Activated CD4-positive, alpha-beta T cell treated with anti-CD3 and anti-CD28 coated beads, Interleukin-10, Interleukin-2, amounts not matched to agents 100 ng/mL and 50 ng/mL, durations not matched to agents 16 hours and 8 hours (primary cell): Measurements from ENCODE around the gene INSIG1.

Experiments
- DNase-seq: peaks from one replicate; pipeline ENCODE4 v3.0.0-alpha.2; 2020

Gene INSIG1

DNA sequence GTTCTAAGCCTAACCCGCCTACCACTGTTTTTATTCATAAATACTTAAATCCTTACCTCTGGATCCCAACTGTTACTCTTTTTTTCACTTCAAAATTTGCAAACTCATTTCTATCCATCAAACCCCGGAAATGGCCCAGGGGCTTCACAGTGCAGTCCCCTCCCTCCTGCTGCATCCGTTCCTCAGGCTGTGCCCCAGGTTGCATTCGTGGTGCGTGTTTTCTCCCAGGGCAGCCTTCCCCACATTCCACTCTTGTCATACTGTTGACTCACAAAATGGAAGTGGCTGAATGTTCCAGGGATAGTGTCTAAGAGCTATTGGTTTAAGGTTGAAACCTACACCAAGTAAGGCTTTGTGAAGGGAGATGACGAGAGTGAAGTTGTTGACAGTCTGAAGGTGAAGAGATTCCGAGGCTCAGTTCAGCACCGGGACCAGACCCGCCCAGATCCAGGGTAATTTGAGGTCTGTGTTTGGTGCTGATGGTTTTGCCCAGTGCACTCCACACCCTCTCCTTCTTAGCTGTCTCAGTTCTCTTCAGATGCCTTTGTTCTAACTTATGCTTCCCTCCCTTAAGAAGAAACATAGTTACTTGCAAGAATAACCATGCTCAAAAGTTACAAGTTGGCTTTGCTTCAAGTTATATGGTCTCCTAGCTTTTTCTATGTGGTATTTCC, 7.7 kb downstream of the INSIG1 start:
- no peak for DNase-seq

DNA sequence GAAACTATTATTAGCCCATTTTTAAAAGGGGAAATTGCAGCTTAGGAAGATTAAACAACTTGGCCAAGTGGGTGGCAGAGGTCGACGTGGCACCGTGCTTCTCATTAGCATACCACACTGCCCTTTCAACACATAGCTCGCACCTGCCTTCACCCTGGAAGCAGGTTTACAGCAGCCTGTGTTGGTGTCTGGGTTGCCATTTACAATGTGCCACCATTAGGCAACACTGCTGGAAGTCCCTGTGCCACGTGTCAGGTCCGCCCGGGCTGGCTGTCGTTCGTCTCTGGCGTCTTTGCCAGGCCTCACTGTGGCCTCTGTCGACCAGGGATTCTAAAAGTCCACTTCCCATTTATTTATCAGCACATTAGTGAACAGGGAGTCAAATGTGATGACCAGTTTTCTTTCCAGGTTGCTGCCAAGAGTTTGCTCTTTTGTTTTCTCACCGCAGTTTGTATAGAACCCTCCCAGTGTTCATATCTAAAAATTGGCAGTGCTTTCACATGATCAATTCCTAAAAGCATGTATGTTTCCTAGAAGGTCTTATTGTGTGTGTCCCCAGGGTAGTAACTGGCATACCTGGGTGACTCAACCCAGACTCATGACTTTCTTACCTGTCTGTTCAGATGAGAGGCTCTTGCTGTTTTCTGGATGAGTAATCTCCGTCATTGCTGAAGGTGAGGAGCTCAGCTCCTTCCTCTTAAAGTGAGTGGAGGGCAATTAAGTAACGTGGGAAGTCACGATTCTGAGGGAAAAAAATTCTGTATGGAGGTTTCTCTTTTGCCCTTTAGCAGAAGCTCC, 9.2 kb downstream of the INSIG1 start:
- no peak for DNase-seq

DNA sequence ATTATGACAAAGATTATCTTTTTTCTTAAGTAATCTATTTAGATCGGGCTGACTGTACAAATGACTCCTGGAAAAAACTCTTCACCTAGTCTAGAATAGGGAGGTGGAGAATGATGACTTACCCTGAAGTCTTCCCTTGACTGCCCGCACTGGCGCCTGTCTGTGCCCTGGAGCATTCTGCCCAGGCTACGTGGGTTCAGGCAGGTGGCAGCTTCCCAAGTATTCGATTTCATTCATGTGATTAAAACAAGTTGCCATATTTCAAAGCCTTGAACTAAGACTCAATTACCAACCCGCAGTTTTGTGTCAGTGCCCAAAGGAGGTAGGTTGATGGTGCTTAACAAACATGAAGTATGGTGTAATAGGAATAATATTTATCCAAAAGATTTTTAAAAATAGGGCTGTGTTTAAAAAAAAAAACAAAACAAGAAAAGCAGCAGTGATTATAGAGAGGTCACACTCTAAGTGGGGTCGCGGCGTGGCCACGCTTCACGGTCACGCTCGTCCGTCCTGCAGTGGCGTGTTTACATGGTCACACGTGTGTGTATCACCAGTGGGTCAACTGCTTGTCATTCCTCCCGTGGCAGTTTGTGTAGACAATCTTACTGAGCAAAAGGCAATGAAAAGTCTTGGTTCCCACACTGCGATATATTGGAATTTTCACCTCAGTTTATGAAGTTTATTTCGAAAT, 10.8 kb downstream of the INSIG1 start:
- DNase-seq: no peak

DNA sequence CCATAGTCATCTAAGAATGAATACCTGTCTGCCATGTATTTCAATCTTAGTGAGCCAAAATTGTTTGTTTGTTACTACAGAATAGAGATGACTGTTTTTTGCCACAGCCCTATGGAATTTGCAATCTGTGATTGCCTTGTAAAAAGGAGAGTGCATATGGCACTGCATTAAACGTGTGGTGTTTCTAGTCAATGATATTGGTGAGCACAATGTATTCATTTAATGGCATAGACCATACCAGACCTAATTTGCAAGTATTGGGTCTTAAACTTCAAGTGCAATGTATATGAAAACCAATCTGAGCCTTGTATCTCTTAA, 11.3 kb downstream of the INSIG1 start:
- DNase-seq: no peak

DNA sequence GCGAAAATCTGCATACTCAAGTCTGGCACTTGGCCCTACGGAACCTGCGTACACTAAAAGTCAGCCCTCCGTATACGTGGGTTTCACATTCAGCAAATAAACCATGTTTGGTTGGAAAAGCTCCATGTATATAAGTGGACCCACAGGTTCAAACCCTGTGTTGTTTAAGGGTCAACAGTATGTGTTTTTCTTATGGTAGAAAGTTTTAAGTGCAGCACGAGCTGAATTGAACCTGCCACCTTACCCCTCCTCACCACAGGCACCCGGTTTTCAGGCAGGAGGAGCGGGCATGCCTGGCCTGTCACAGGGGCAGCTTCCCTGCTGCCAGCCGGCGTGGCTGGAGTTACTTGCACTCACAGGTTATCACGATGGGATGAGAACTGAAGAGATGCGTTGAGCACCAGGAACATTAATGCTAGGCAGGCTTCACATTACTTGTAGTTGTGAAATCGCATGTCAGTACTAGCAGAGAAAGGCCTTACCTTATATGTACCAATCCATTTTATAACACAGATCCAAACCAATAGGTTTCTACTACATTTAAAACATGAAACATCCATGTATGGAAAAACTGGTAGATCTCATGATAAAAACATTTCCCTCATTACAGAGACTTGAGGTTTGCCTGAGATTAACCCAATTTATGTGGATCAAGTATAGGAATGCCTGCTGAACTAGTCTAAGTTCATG, 12.9 kb downstream of the INSIG1 start:
- peak; percentile 40 for DNase-seq

DNA sequence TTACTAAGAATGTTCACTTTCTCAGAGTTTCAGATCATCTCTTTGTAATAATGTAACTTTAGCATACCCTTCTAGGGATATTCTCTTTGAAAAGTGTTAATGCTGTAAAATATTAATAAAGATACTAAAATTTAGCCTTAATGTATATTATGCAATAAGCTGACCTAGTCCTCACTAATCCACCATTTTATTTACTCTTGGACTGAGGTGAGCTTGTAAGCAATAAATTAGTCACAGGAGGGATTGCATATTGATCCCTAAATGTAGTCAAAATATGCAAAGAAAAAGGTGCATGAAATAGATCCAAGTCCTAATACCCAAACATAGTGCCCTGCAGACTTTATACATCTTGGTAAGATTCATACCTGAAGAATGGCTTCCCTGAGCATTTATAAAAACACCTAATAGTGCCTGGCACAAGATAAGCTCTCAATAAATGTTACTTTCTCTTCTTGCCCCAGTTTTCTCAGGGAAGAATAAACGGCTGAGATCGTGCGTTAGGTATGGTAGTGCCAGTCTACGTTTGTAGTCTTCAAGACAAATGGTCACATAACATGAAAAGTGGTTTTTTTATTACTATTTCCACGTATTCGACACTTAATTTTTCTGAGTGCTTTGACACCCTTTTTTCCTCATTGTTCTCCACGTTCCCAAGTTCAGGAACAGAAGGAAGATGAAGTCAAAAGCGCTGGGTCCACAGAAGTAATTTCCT, 14.3 kb downstream of the INSIG1 start:
- DNase-seq: no peak

DNA sequence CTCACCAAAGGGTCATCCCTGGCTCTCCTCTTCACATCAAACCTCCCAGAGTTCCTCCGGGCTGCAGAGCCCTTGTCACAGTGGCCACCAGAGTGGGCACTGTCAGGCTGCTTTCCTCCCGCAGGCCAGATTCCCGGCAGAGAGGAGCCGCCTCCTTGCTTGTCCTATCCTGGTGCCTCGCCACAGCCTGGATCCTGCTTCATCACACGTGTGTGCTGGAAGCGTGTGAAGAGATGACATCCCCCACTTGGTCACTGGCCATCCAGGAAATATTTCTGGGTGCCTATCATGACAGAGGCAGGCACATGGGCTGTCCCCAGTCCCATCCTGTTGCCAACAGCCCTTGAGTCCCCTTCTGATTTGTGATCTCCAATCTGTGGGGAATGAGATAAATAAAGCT, 15.0 kb downstream of the INSIG1 start:
- no peak for DNase-seq

DNA sequence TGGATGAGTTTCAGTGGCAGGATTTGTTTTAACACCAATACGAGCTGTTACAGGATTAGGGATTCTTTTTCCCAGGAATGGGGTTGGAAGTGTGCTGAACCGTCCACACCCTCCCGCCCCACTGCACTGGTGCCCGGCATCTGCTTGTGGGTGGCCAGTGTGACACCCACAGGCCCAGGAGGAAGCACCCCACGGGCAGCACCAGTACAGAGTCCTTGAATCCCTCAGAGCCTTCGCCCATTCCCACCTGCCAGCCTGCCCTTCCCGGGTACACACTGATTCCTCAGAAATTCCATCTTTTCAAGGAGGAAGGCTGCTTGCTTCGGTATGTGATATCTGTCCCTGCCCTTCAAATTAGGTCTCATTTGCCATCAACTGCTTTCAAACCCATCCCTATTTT, 15.4 kb downstream of the INSIG1 start:
- DNase-seq: no peak

DNA sequence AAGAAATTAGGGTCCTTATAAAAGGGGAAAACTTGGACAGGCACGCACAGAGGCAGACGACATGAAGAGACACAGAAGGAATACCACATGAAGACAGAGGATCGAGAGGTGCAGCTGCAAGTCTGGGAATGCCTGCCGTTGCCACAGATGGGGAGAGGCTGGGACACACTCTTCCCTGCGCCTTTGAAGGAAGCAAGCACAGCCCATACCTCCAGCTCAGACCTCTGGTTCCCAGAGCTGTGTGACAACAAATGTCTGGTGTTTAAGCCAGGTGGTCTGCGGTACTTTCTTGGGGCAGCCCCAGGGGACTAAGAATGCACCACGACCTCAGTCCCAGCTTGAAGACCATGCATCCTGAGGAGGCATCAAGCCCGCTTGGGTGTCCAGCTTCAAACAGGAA, 18.3 kb downstream of the INSIG1 start:
- no peak for DNase-seq

DNA sequence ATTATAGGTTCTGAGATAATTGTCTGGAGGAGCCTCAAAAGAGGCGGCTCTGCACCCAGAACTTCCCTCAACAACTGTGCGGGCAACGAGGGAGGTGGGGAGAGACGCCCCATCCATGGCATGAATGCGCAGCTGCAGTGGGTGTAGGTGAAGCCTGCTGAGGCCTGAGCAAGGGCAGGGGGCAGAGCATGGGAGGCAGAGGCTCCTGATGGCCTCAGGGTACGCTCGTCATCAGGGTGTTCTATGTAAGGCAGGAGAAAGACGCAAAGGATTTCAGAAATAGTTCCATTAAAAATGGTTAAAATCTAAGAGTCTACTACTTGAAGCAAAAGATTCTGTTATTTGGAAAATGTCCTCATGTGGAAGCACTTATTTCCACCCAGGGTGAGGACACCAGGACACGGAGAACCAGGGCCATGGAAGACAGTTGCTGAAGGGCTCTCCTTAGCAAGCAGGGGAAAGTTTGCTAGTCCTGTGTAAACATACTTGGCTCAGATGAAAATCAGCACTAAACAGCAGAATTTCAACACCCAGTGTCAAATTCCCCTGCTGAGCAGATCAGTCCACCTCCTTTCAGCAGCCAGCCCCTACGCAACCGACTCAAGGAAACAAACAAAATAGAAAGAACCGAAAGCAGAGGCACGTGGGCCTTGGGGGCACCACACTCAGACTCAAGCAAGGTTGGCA, 18.9 kb downstream of the INSIG1 start:
- no peak for DNase-seq

DNA sequence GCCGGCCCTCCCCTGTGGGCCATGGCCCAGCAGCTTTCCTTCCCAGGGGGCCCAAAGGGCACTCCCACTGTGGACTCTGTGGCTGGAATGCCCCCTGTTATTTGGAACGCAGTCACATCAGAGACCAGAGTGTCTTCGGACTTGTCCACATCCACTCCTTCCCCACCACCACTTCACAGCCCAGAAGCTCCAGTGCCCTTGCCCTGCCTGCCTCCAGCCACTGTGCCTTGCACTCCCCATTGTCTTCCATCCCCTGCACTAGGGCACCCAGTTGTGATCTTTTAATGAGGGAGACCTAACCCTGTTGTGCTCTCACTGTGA, 19.4 kb downstream of the INSIG1 start:
- DNase-seq: no peak

DNA sequence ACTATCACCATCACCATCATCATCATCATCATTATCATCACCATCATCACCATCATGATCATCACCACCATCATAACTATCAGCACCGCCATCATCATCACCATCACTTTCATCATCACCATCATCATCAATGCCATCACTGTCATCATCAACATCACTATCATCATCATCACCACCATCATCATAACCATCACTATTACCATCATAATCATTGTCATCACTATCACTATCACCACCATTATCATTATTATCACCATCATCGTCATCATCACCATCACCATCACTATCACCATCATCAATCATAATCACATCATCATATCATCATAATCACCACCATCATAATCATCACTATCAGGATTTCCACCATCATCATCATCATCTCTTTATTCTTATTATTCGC, 20.6 kb downstream of the INSIG1 start:
- DNase-seq: no peak

DNA sequence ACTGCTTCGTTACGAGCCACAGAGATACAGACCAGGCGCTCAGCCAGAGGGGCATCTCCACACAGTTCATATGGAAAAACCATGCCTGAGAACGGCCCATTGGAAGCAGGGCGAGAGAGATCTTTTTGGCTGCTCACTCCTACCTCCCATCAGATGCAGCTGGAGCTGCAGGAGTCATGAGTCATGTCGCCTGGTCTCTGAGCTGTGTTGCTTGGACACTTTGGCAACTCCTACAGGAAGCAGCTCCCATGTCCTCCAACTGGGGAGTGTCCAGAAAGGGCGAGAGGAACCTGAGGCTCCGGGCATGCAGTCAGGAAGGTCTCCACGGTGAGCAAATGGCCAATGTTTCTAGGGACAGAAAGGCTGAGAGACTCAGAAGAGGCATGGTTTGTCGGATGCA, 24.9 kb downstream of the INSIG1 start:
- no peak for DNase-seq

DNA sequence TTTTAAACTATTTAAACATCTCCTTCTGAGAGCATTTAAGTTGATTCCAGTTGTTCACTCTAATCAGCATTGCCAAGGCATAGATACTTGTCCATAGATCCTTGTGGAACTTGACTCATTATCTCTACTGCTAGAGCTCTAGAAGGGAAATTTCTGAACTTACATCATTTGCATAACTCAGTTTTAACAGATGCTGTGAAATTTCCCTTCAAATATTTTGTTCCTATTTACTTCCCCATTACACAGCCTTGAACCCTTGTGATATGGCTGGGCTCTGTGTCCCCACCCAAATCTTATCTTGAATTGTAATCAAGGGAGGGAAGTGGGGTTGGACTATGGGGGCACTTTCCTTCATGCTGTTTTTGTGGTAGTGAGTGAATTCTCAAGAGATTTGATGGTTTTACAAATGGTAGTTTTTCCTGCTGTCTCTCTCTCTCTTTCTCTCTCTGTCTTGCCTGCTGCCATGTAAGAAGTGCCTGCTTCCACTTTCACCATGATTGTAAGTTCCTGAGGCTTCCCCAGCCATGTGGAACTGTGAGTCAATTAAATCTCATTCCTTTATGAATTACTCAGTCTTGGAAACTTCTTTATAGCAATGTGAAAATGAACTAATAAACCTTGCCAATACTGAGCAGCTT, 25.4 kb downstream of the INSIG1 start:
- DNase-seq: no peak

DNA sequence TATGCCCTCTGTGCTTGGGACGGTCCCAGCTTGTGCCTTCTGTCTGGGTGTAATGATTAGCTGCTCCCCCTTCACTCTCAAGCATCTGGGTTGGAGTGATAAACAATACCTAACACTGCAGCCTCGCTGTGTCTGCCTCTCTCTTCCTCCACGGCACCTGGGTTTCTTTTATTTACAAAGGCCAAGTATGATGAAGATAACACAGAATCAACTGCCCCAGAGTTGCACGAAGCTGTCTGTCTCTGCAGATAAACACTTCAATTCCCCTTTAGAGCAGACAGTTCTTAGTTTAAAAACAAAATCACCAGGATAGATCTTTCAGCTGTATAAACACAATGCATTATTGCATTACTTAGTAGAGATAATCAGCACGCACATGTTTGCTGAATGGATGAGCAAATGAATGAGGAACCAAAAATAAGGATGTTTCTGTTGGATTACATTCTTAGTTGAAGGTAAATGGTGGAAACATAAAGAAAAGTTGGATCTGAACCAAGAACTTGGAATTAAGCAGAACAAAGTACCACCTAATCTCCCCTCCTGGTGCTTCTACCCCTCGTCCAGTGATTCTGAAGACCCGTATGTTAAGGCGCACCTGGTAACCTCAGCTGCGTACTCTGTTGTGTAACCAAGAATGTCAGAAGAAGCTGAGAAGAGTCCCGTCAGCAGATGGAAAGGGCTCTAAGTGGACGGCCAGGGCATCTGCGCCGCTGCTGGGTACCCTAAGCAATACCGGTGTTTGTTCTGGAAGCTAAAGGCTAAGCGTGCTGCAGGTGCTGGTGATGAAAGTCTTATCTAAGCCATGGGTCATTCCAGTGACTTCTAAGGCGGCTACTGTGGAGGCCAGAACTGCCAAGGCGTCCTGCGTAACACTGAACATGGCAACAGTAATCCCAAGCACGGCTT, 26.6 kb downstream of the INSIG1 start:
- DNase-seq: no peak

DNA sequence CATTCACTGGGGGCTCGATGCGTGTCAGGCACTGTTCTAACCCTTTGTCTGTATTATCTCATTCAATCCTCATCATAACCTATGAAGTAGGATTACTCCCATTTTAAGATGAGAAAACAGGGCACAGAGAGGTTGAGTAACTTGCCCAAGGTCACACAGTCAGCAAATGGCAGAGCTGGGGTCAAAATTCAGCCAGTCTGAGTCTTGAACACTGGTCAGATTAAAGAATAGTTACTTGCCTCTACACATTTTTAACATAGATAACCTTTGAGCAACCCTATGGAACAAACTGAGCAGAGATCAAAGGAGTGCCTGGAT, 27.2 kb downstream of the INSIG1 start:
- DNase-seq: no peak

DNA sequence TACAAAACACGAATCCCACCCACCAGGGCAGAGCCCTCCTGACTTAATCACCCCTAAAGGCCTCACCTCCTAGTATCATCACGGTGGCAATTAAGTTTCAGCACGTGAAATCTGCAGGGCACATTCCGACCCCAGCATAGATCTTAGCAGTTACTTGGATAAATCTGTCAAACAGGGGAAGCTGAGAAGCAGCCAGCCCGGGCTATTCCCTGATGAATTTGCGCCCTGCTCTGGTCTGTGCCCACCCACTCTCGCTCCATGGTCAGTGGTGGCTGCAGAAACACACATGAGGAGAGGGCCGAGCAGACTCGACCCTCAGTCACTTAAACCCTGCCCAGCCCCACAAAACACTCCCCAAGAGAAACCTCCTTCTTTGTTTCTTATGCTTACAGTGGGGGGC, 28.7 kb downstream of the INSIG1 start:
- DNase-seq: no peak

DNA sequence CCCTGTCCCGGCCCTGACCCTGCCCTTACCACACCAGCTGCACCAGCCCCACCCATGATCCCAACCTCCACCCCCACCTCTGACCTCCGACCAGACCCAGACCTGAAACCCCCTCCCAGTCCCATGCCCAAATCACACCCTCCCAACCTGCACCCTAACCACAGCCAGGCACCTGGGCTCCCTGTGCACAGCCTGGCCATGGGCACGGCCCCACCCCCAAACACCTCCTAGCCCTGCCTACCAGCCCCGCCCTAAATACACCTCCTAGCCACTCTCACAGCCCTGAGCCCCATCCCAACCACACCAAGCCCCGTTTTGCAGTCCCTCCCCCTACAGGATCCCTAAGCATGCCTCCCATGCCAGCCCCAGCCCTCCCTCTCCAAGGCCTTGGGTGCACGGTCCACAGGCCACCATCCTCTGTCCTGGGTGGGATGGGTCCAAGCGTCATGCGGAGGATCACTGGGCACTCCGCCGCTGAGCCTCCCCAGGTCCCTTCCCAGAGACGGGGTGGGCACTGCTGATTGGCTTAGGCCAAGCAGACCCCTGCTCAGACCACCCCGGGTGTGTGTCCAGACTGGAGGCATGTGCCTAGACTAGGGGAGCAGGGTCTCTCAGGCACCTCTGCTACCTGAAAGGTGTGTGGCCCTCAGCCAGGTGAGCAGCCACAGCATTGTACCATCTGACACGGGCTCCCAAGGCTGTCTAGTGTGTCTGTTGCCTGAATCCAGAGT, 30.1 kb downstream of the INSIG1 start:
- no peak for DNase-seq

DNA sequence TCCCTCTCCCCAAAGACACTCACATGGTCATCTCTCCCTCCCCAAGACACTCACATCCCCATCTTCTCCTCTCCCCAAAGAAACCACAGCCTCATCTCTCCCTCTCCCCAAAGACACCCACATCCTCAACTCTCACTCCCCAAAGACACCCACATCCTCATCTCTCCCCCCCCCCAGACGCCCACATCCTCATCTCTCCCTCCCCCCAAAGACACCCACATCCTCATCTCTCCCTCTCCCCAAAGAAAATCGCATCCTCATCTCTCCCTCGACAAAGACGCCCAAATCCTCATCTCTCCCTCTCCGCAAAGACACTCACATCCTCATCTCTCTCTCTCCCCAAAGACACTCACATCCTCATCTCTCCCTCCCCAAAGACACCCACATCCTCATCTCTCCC, 31.5 kb downstream of the INSIG1 start:
- no peak for DNase-seq

DNA sequence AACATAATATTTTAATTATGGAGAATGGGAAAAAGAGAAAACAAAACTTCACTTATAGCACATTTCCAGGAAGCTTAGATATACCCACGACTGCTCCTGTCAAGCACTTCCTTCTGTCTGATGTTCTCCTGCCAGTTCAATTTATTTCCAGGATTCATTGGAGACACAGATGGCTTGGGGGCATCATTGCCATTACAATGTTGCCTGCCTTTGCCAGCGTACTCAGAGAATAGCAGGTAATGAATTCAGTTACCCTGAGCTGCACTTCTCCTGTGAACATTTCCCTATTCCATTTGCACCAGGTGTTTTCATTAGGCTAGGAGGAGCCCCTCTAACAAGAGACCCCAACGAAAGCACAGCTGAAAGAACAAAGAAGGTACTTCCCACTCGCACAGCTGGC, 33.7 kb downstream of the INSIG1 start:
- no peak for DNase-seq
